Muscle layer of colon (tissue), 2 donors: Measurements from ENCODE around the gene ENAH.

Experiments used
- H3K27ac ChIP-seq: one replicate; pipeline ENCODE4 v1.7.0; 2013; ENCODE audit warnings: low read depth, mild to moderate bottlenecking, low read length, moderate library complexity
- H3K27me3 ChIP-seq, 2 donors: one replicate each; pipeline ENCODE4 v1.7.0; 2013; ENCODE audit warnings: low read length in 2 of 2, mild to moderate bottlenecking in 2 of 2; ENCODE audit not compliant: insufficient read depth in 2 of 2, control insufficient read depth in 1 of 2
- H3K36me3 ChIP-seq: one replicate; pipeline ENCODE4 v1.7.0; 2013; ENCODE audit warnings: mild to moderate bottlenecking, low read length; ENCODE audit not compliant: insufficient read depth
- H3K4me1 ChIP-seq: one replicate; pipeline ENCODE4 v1.7.0; 2013; ENCODE audit warnings: mild to moderate bottlenecking, low read length; ENCODE audit not compliant: insufficient read depth
- H3K4me3 ChIP-seq, 2 donors: one replicate each; pipeline ENCODE4 v1.7.0; 2013; ENCODE audit warnings: low read length in 2 of 2, low read depth in 1 of 2, mild to moderate bottlenecking in 1 of 2, moderate library complexity in 1 of 2
- H3K9ac ChIP-seq: one replicate; pipeline ENCODE4 v1.7.0; 2013; ENCODE audit warnings: low read length
- H3K9me3 ChIP-seq: one replicate; pipeline ENCODE4 v1.7.0; 2013; ENCODE audit warnings: mild to moderate bottlenecking, low read length
- donor health status: abdominal sarcoma.
- donor health status: Adenocarcinoma of cecum.

Gene ENAH

DNA sequence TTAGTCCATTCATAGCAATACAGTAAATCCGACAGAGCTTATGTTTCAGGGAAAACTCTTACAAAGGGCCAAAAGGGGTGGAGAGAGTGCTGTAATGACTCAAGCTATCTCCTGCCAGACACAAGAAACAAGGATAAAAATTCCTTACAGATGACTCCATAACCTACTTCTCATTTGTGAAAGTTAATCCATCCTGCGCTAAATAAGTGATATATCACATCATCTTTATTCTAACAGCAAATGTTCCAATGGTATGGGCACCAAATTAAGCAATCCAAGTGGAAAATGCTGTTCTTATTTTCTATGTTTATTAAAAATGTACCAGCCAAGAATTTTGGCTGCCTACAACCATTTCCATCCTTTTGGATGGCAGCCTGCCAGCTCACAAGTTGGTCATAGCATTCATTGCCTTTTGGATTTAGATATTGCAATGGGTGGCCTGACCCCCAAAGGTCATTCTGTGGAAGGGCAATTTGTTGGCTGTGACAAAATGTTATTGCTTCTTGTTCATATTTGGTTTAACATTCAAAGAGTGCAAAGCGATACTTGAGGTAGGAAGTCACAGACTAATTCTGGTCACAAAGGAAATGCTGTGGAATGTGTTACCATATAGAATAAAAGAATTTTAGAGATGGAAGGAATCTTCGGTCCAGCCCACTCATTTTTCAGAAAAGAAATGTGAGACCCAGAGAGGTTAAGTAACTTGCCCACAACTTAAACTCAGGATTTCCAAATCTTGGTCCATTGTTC, 2.8 kb upstream of the ENAH start:
- no peaks in the 10 kb centered on the region for H3K9me3 ChIP-seq
- H3K4me1 ChIP-seq, result peaks cover 38% of the 10 kb centered on the region
- H3K36me3 ChIP-seq, result no peaks in the 10 kb centered on the region
- H3K27ac ChIP-seq, result peak overlapping the region; percentile 90
- no peak overlapping the region for H3K4me3 ChIP-seq
- H3K27me3 ChIP-seq, result no peaks in the 10 kb centered on the region
- H3K9ac ChIP-seq, result no peak overlapping the region

- Histone ChIP-seq H3K4me1 (peaks cover 33% of the 10 kb centered on the region), H3K36me3 (no peaks in the 10 kb centered on the region), H3K27me3 (no peaks in the 10 kb centered on the region), H3K4me3 (no peak overlapping the region), H3K9me3 (no peaks in the 10 kb centered on the region), H3K27ac (peak overlapping the region; percentile 90), H3K9ac (peak overlapping the region; percentile 69)
Observed at GRCh38 chr1:225654688-225655508, 2.0 kb upstream of the ENAH start.

DNA sequence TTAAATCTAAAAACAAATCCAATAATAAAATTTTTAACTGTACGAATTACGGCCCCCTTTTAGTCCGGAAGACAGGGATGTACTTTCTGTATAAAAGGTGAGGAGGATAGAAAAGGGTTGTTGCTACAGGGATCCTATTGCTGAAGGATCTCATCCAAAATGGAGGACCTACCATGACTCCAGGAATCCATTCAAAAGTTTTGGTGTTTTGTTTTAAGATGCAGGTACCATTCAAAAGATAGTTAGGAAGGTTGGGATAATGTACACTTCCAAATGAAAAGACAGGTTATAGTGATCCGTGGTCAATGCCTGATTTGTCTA, 1.3 kb upstream of the ENAH start:
- peaks cover 33% of the 10 kb centered on the region for H3K4me1 ChIP-seq

DNA sequence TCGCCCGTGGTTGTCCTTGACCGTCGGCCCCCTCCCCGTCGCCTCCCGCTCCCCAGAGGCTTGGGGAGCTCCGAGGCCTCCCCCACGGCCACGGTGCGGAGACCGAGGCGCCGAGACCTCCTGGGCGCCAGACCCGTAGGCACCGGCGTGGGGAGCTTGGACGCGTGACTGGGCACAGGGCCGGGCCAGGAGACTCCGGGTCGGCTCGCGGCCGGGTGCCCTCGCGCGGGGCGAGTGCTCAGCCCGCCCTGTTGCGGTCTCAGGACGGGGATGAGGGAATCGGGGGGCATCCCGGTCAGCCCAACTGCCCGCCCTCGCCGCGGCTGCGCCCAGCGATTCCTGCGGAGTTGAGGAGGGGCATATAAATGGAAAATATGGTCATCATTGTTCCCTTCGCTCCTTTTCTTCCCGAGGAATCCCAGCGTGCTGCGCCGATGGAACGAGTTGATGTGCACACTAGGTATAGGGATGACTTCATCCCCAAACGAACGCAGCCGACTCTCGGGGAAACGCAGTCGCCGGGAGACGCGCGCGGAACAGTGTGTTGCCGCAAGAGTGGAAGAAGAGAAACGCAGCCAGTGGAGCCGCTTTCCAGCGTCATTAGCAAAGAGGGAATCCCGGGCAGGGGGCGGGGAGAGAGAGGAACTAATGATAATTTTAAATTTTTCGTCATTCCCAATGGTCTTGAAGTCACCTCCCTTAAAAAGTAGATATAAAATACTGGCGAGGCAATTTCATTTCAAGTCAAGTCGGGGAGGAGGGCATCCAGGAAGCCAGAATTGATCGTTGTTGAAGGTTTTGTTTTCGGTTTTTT, 747 bp upstream of the ENAH start:
- H3K9me3 ChIP-seq, result no peaks in the 10 kb centered on the region
- peak overlapping the region; percentile 90 for H3K27ac ChIP-seq
- H3K9ac ChIP-seq, result peak overlapping the region; percentile 69
- no peaks in the 10 kb centered on the region for H3K36me3 ChIP-seq
- H3K4me1 ChIP-seq, result peaks cover 38% of the 10 kb centered on the region
- no peaks in the 10 kb centered on the region for H3K27me3 ChIP-seq
- peak overlapping the region; percentile 70 to 92 for H3K4me3 ChIP-seq

More for the DNA sequence above, 1.3 kb upstream of the ENAH start:
- peak overlapping the region; percentile 69 for H3K9ac ChIP-seq
- H3K36me3 ChIP-seq, result no peaks in the 10 kb centered on the region
- H3K4me3 ChIP-seq, result peak overlapping the region in 1 of 2 donors; percentile 70
- no peaks in the 10 kb centered on the region for H3K27me3 ChIP-seq
- peak overlapping the region; percentile 90 for H3K27ac ChIP-seq
- no peaks in the 10 kb centered on the region for H3K9me3 ChIP-seq

DNA sequence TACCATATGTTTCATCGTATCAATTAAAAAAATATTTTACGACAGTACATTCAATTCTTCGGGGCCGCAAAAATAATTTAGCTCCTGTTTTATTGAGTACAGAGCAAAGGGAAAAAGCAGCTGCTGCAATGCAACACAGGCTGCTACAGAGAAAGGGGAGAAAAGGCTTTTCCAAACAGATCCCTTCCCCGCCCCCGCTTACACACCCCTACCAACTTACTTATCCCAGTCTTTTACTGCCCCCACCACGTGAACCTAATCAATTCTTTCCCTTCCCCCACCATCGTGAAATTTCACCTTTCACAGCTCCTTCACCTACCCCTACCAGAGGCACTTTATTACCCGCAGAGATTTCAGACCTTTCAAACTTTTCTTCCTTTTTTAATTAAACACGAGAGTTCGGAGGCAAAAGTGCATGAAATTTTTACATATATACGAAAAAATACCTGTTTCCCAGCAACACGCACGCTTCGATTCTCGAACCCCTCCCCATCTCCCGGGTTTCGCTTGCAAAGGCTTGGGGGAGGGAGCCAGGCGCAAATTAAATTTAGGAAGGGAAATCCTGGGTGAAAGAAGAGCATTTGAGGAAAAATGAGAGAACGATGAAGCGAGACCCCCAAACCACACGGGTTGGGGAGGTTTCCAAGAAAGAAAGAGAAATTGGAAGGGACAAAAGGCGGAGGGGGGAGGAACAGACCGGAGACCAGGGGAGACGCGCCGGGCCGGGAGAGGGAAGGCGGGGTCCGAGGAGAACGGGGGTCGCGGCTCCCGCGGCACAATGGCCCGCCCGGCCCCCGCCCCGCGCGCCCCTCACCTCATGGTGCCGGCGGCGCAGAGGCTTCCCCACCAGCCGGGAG, 823 bp downstream of the ENAH start:
- Histone ChIP-seq H3K9ac (peak overlapping the region; percentile 98), H3K4me1 (peaks cover 28% of the 10 kb centered on the region), H3K27ac (peak overlapping the region; percentile 89), H3K4me3 (peak overlapping the region; percentile 90 to 97), H3K27me3 (no peaks in the 10 kb centered on the region), H3K36me3 (no peaks in the 10 kb centered on the region), H3K9me3 (no peaks in the 10 kb centered on the region)

GRCh38 chr1:225651376-225651871, 1.5 kb downstream of the ENAH start:
- H3K4me1 ChIP-seq, result peaks cover 26% of the 10 kb centered on the region
- H3K9me3 ChIP-seq, result no peaks in the 10 kb centered on the region
- H3K27me3 ChIP-seq, result no peaks in the 10 kb centered on the region
- H3K36me3 ChIP-seq, result no peaks in the 10 kb centered on the region
- H3K4me3 ChIP-seq, result peak overlapping the region; percentile 90 to 97
- H3K9ac ChIP-seq, result peak overlapping the region; percentile 98
- peak overlapping the region; percentile 89 for H3K27ac ChIP-seq

DNA sequence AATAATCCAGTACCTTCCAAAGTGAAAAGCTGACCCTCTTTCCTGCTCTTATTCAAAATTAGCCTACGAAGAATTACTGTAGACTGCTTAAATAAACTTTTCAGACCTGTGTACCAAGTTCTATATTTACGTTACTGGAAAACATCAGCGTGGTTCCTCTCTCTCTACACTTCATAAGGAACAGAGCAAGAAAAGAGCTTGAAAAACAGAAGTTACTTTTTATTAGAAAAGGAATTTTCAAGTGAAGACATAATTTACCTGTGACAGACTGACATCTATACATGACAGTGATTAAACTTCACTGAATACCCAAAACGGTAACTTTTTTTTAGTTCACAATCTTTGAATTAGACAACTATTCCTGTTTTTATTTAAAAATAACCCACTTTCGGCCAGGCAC, 2.7 kb downstream of the ENAH start:
- Histone ChIP-seq H3K4me1 (peaks cover 19% of the 10 kb centered on the region), H3K9ac (peak overlapping the region; percentile 50), H3K27ac (peak overlapping the region; percentile 42), H3K9me3 (no peaks in the 10 kb centered on the region), H3K36me3 (no peaks in the 10 kb centered on the region), H3K27me3 (no peaks in the 10 kb centered on the region), H3K4me3 (peak overlapping the region; percentile 4 to 43)

- Histone ChIP-seq H3K27ac (no peak overlapping the region), H3K4me3 (no peak overlapping the region), H3K36me3 (no peaks in the 10 kb centered on the region), H3K9ac (no peak overlapping the region), H3K4me1 (peaks cover 18% of the 10 kb centered on the region), H3K27me3 (no peaks in the 10 kb centered on the region), H3K9me3 (no peaks in the 10 kb centered on the region)
Observed at GRCh38 chr1:225645194-225645895, 7.6 kb downstream of the ENAH start.

- Histone ChIP-seq H3K27me3 (no peaks in the 10 kb centered on the region), H3K9me3 (no peaks in the 10 kb centered on the region), H3K36me3 (no peaks in the 10 kb centered on the region), H3K9ac (no peak overlapping the region), H3K27ac (no peak overlapping the region), H3K4me3 (no peak overlapping the region), H3K4me1 (peaks cover 18% of the 10 kb centered on the region)
Observed at GRCh38 chr1:225644666-225645065, 8.3 kb downstream of the ENAH start.

DNA sequence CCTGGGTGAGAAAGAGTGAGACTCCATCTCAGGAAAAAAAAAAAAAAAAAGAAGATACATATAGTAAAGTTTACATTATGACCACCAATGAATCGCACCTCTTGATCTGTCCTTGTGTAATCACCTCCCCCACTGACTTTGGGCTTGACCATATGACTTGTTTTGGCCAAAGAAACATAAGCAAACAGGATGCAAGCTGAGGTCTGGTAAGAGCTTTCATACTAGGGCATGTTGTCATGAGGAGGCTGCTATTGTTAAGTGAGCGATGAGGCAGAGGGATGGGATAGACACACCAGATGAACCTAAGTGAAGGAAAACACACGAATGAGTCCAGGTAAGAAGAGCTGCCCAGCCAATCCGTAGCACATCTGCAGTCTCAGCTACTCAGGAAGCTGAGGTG, 10.7 kb downstream of the ENAH start:
- Histone ChIP-seq H3K27ac (no peak overlapping the region), H3K4me3 (no peak overlapping the region), H3K9me3 (no peaks in the 10 kb centered on the region), H3K9ac (no peak overlapping the region), H3K4me1 (peaks cover 12% of the 10 kb centered on the region), H3K27me3 (no peaks in the 10 kb centered on the region), H3K36me3 (no peaks in the 10 kb centered on the region)
